ENCODE results near the gene TMEM81.

Gene TMEM81

DNA sequence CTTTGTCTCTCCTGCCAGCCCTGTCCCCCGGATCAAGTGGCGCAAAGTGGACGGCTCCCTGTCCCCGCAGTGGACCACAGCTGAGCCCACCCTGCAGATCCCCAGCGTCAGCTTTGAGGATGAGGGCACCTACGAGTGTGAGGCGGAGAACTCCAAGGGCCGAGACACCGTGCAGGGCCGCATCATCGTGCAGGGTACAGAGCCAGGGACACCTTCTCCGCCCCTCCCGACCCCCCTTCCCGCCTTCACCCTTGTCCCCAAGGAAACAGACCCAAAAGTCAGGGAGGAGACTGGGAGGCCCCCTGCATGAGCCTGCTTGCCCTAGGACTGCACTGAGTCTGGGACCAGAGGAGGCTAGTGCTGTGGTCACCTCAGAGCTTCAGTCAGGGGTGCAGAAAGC is 23.0 kb downstream of the TMEM81 start:
- DNase-seq (ENCODE audit: extremely low read depth in 1 of 2, low read depth in 1 of 2) = no peak

DNA sequence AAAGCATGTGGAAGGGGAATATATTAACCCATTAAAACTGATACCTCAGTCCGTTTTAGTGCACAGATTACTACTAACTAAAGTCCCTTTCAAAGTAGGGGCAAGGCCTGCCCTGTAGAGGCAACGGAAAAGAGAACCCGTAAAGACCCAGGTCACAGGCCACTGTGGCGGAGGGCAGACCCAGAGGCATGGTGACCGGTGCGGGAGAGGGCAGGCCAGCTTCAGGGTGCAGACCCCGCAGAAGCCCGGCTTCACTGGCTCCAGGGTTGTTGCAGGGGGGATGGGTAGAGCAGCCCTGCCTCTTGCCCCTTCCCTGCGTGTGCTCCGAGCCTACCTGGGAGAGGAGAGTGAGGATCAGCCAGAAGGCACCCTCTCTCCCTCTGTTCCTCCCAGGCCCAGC is 23.5 kb downstream of the TMEM81 start:
- DNase-seq (ENCODE audit: extremely low read depth in 1 of 2, low read depth in 1 of 2) = no peak

DNA sequence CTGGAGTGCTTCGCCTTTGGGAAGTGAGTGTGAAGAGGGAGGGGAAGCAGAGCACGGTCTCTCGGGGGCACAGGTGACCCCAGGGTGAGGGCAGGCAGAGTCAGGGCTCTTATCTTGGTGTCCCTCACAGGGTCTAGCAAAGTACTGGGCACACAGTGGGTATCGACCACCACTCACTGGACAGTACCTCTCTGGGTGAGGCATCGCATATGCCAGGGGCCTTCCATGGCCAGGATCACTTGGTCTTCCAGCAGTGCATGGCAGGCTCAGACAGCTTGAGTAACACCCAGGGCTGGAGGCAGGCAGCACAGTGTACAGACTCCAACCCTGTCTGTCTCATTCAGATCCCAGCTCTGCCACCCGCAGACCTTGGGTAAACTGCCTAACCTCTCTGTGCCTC is 24.6 kb downstream of the TMEM81 start:
- no peak for DNase-seq (ENCODE audit: extremely low read depth in 1 of 2, low read depth in 1 of 2)

DNA sequence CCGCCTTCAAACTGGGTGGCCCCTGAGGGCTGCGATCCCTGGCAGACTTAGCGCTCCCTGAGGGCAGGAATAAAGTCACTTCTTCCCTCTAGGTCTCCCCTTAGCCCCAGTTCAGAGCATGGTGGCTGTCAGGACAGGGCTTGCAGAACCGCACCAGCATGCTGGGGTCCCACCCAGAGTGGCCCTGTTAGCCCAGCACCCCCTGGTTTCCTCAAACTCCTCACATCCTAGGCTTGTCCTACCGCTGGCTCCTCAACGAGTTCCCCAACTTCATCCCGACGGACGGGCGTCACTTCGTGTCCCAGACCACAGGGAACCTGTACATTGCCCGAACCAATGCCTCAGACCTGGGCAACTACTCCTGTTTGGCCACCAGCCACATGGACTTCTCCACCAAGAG is 25.4 kb downstream of the TMEM81 start:
- no peak for DNase-seq (ENCODE audit: extremely low read depth in 1 of 2, low read depth in 1 of 2)

DNA sequence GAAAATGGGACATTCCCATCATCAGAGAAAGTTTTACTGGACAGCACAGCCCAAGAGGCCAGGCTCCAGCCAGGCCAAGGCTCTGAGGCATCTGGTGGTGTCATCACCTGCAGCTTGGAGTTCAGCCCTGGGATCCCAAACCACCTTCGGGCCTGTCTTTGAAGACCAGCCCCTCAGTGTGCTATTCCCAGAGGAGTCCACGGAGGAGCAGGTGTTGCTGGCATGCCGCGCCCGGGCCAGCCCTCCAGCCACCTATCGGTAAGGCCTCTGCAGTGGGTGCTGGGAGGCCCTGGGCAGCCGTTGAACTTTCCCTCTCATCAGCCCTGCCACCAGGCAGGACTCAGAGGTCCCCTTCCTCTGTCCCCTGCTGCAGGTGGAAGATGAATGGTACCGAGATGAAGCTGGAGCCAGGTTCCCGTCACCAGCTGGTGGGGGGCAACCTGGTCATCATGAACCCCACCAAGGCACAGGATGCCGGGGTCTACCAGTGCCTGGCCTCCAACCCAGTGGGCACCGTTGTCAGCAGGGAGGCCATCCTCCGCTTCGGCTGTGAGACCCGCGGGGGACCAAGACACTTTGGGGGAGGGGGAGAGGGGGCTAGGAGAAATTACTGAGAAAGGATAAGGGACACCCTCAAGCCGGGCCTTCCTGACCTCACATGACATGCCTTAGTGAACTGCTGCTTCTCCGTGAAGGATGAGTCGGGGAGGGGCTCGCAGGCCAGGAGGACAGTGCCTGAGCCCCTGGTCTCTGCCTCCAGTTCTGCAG is 26.3 kb downstream of the TMEM81 start:
- no peak for DNase-seq (ENCODE audit: extremely low read depth in 1 of 2, low read depth in 1 of 2)

DNA sequence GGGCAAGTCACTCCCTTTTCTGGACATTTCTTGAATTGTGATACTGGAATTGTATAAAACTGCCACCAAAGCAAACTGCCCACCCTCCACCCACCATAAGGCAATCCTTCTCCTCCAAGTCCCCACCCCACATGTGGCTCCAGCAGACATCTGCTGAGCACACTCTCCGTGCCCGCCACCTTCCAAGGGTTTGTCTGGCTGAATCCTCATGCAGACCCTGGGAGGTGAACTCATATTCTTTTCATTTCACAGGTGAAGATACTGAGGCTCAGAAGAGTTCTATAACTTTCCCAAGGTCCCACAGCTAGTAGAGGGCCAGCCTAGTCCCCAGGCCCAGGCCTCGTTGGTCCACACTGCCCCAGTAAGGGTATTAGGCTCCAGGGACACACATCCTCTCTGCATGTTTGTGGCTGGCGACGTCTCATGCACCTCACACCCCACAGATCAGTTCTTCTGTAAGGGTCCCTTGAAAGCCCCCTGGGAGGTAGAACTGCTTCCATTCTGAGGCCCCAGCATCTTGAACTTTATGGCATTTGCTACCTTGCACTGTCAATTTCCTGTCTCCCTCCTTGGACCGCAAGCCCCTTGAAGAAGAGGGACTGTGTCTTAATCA is 27.2 kb downstream of the TMEM81 start:
- no peak for DNase-seq (ENCODE audit: extremely low read depth in 1 of 2, low read depth in 1 of 2)

DNA sequence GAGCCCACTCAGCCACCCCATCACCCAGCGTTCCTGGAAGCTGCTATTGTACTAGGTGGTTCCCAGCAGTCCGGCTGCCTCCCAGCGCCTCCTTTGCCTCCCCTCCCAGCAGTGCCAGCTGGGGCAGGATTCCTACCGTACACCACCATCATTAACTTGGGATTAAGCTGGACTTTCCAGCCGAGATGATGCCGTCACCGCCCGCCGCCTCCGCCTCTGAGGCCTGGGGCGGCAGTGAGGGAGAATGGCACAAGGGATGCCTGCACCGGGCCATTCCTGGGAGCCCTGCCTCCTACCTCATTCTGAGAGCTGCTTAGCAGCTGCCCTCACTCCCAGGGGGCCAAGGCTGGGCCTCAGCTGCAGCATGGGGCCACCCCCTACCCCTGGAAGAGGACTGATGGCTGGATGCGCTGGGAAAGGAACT is 28.1 kb downstream of the TMEM81 start:
- no peak for DNase-seq (ENCODE audit: extremely low read depth in 1 of 2, low read depth in 1 of 2)

DNA sequence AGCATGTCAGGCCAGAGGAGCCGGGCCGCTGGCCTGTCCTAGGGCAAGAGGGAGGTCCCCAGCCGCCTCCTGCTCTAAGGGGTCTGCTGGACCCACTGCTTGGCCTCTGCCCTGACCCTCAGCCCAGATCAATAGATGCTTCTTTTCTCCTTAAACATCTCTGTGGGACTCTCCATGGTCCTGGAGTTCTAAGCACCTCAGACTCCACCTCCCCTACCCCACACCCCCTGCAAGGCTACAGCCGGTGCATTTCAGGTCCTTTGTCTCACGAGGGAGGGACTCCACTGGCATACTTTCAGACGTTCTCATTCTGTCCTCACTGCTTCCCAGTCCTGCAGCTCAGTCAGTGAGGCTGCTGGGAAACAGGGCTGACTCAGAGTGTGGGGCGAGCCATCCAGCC is 30.2 kb downstream of the TMEM81 start:
- no peak for DNase-seq (ENCODE audit: extremely low read depth in 1 of 2, low read depth in 1 of 2)

DNA sequence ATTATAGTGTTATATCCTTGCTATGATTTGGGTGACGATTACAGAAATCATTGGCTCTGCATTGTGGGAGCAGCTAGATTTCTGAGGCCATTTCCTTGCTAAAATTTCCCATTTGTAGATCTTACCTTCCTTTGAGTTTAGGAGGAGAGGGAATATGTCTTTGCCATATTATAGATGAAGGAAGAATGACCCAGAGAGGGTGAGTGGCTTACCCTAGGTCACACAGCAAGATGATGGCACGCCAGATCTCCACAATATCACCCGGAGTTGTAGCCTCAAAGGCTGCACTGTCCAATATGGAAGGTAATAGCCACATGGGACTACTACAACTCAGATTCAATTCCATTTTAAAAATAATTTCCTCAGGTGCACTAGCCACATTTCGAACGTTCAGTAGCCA is 31.0 kb downstream of the TMEM81 start:
- no peak for DNase-seq (ENCODE audit: extremely low read depth in 1 of 2, low read depth in 1 of 2)

DNA sequence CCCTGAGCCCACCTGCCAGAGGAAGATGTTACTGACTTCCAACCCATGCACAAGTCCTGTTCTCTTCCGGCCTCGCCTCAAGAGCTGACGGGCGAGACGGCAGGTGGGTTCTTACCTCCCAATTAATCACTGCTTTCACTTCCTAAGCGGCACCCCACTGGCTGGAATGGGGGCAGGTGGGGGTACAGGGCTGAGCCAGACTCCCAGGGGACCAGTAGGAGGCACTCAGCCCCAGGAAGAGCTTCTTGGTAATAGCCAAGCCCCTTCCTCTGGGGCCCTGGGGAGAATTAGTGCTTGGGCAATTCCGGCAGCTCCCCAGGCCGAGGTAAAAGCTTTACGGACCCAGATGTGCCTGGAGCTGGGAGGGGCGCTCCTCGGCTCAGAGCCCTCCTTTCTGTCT is 31.6 kb downstream of the TMEM81 start:
- no peak for DNase-seq (ENCODE audit: extremely low read depth in 1 of 2, low read depth in 1 of 2)

DNA sequence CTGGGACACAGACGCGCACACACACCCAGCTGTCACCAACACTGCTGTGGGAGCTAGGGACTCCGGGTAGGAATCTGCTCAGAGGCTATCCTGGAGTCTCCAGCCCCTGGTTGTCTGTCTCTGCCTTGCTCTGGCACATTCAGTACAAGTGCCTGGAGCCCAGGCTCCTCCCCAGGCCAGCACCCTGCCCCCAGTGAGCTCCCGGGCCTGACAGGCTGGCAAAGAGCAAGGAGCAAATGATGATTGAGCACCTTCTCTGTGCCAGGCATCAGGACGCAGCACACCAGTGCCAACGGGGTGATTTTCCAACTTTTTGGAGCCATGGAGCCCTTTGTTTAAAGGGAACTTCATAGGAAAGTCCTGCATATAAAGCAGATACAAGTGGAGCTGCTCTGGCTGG is 34.8 kb downstream of the TMEM81 start:
- no peak for DNase-seq (ENCODE audit: extremely low read depth in 1 of 2, low read depth in 1 of 2)

DNA sequence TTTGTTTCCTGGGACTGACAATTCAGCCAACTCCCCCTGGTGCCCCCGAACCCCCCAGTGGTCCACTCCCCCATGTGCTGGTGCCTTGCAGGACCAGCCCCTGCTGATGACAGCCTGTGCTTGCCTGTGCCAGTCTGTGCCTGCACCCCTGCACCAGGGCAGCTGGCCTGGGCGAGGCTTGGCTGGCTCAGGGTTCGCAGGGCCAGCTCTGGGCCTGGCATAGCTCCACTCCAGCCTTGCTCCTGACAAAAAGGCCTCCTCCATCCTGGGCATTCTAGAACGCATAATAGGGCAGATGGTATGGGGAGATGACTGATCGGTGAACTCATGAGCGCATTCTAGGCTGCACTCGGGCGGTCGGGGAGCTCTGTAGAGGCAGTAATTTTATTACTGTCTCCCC is 35.9 kb downstream of the TMEM81 start:
- DNase-seq (ENCODE audit: extremely low read depth in 1 of 2, low read depth in 1 of 2) = no peak

DNA sequence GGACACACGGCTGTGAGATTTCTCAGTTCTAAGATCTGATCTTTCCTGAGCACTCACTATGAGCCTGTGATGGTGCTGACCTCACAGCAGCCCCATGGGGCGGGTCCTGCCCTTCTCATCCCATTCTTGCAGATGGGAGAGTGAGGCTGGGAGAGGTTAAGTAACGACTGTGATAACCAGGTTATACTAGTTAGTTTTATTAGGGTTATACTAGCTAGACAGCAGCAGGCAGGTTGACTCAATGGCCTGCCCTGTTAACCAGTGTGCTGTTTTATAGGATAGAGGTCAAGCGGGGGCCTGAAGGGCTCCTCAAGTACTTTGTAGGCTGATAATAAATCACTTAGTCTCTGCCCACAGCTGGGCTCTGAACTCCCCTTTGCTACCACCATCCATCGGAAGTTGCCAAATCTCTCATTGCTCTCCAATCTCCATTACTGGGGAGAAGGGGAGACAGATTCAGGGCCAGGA is 36.5 kb downstream of the TMEM81 start:
- no peak for DNase-seq (ENCODE audit: extremely low read depth in 1 of 2, low read depth in 1 of 2)

DNA sequence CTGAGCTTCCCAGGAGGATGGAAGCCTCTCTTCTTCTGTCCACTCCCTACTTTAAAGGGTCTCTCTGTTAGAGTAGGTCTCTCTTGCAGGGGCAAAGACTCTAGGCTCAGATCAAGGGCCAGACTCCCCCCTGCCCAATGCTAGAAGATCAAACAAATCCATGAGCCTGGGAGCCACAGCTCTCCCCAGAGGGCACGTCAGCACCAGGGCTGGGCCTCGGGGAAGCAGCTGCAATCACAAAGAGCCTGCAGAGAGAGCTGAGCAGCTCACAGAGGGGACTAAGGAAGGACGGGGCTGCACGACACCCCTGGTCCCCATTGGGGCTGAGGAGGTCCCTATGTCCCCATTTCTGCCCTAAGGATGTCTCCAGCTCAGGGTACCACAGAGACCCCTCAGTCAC is 37.4 kb downstream of the TMEM81 start:
- no peak for DNase-seq (ENCODE audit: extremely low read depth in 1 of 2, low read depth in 1 of 2)

DNA sequence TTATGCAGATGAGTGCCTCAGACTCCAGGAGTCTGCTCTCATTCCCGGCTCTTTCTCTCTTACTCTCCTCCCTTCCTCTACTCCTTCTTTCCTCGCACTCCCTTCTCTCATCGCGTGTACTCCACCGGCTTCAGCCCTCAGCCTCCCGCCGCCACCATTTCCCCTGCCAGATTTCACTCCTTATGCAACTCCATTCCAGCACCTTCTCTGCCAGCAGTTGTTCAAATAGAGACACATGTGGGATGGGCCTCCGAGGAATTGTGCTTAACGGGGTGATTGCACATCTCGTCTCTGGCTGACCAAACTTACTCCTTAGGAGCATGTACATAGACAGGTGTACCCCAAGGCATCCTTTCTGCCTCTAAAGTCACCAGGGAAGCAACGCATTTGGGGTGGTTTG is 39.1 kb downstream of the TMEM81 start:
- DNase-seq (ENCODE audit: extremely low read depth in 1 of 2, low read depth in 1 of 2) = no peak

DNA sequence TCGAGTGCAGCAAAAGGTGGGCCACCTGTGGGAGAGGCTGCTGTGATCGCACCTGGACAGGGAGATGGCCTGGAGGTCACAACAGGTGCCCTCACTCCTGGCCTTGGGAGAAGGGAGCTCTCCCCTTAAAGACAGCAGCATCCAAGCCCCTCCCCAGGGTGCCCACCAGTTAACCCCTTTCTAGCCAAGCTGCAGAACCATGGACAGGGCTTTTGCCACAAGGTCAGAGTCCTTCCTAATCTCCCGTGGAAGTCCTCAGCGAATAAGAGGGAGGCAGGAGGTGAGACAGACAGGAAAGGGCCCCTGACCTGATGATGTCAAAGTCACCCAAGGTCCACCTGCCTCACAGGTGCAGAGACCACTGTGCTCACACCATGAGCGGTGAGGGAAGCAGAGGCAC is 39.5 kb downstream of the TMEM81 start:
- DNase-seq (ENCODE audit: extremely low read depth in 1 of 2, low read depth in 1 of 2) = no peak

DNA sequence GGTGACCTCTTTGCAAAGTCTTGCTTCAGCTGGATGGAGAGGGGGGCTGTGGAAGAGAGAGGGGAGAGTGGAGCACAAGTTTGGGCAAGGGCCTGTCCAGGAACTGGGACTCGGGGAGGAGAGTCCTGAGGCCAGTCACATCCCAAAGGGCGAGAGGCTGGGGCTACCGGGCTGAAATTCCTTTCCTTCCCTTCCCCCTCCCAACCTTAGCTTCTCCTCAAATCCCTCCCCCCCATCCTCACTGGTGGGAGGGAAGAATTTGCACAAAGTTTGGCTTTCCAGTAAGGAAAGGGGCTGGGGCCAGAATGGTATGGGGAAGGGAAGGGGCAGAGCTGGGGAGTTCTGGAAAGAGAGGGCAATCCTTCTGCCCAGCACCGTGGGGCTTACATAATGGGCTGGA is 40.4 kb downstream of the TMEM81 start:
- no peak for DNase-seq (ENCODE audit: extremely low read depth in 1 of 2, low read depth in 1 of 2)

DNA sequence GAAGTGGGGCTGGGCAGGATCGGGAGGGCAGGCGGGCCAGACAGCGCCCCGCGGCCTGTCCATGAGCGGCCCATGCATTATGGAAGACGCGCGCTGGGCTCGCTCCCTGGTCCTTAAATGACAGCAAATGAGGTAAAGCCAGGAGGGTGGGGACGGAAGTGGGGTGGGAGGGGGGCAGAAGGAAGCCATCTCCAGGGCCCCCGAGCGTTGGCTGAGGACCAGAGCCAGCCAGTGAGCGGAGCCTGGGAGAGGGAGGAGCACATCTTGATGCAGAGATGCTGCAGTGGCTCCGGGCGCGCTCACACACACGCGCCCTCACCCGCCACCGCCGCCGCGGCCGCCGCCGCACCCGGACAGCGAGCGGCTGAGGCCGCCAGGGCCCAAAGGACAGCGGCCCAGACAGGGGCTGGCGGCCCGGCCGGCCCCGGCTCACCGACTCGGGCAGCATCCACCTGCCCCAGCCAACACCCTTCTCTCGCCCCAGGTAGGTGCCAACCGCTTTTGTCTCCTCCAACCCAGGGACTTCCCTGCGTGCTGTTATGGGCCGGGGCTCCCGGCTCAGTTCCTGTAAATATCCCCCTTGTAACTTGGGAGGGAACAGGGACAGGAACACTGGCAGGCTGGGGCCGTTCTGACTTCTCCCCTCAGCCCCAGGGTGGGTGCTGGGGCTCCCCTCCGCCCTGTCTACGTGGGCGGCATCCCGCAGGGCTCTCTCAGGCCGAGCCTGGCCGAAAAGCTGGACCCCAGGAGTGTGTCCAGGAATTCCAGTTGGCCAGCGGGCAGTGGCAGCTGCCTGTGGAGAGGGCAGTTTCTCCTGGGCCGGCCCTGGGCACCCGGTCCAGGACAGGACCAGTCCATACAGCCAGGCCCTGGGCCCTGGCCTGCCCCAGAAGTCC is 41.1 kb downstream of the TMEM81 start, which contains the start of gene CNTN2:
CNTN2 (plus strand) TSS at position 302 of the 896 bp plus-strand sequence. CDS start 9,974 bp downstream, outside the sequence.
- DNase-seq (ENCODE audit: extremely low read depth in 1 of 2, low read depth in 1 of 2) = no peak

DNA sequence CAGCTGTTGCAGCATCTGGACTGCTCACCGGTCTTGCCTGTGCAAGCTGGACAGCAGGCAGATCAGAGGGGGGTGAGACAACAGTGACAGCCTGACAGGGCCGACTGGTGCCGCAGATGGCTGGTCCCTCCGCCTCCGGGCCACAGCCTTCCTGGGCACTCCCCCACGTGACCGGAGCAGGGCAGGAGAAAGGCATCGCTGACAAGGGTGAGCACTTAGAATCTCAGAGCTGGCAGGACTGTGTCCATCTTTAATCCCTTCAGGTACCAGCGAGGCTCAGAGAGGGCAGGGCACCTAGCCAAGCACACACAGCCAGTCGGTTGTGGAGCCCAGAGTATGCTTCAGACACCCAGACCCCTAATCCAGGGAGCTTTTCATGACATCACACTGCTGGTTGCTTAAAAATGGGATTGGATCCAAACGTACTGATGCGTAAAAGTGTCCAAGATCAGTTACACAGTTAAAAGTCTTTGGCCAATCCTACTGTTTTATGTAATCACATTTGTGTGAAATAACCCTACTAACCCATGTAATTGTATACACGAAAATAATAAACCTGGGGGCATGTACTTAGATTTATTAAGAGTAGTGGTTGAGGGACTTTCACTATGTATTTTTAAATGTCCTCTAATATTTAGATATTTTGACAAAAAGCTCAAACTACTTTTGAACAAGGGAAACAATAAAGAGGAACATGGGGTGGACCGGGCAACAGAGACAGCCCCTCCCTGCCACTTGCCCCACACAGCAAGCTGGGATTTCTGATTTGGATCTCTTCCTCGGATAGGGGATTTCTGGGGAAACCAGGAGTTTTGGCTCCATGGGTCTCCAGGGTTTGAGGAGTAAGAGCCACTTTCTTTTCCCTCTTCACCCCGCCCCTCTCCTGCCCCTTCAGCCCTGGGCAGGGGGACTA is 42.0 kb downstream of the TMEM81 start:
- no peak for DNase-seq (ENCODE audit: extremely low read depth in 1 of 2, low read depth in 1 of 2)

DNA sequence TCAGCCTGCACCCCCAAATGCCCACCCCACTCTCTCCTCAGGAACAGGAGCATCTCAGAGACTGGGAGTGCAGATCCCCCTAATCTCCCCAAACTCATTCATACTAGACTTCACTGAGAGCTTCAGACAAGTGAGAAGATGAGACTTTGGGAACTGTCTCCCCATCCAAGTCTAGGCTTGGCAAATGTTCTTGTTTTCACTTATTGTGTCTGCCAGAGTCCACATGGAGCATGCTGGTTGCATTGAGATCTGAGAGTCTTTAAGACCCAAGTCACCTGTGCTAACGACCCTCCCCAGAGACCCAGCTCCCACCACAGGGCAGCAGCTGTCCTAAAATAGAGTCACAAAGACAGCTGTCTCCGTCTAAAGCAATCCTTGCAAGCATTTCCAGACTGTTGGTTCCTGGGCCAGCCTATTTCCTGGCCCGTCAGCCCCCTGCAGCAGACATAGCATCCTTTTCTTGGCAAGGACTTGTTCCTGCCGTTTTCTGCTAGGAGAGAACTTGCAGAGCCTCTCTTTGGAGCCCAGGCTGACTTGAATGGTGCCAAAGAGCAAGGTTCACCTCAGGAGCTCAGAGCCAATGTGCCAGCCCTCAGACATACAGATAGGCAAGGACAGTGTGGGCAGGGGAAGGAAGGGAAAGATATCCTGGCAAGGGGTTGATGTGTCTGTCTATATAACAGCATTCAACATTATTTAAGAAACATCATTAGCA is 43.1 kb downstream of the TMEM81 start:
- DNase-seq (ENCODE audit: extremely low read depth in 1 of 2, low read depth in 1 of 2) = no peak

All from activated CD8-positive, alpha-beta memory T cell treated with anti-CD3 and anti-CD28 coated beads for 1 hour (primary cell).